Iris pigment epithelial cell (primary cell): ENCODE measurements around the gene UNC50.

Experiments used
- DNase-seq: peaks from one replicate; pipeline ENCODE4 v3.0.0-alpha.2; 2011; ENCODE audit warnings: low read depth

The UNC50 gene

GRCh38 chr2:98608116-98608961 lies at the start of gene UNC50, which contains the start of gene COA5:
Gene UNC50 (plus strand): TSS chr2:98608589. CDS start chr2:98609760, 1,171 bp downstream.
Gene COA5 (minus strand): TSS chr2:98608512. CDS start chr2:98608405, 107 bp downstream.
- DNase-seq: peak; percentile 92

- DNase-seq: no peak
Observed at GRCh38 chr2:98558852-98559530, 49.4 kb upstream of the UNC50 start.

- DNase-seq: peak; percentile 29
Observed at GRCh38 chr2:98559581-98559980, 48.8 kb upstream of the UNC50 start.

- DNase-seq: peak; percentile 97
Observed at GRCh38 chr2:98560256-98560771, 48.1 kb upstream of the UNC50 start.

- DNase-seq: no peak
Observed at GRCh38 chr2:98561018-98561417, 47.4 kb upstream of the UNC50 start.

- DNase-seq: peak; percentile 9
Observed at GRCh38 chr2:98561902-98562695, 46.3 kb upstream of the UNC50 start.

GRCh38 chr2:98563394-98563793 lies 45.0 kb upstream of the UNC50 start:
- no peak for DNase-seq

- DNase-seq: no peak
Observed at GRCh38 chr2:98564541-98565132, 43.8 kb upstream of the UNC50 start.

GRCh38 chr2:98565286-98565860 lies 43.0 kb upstream of the UNC50 start:
- DNase-seq: no peak

- DNase-seq: no peak
Observed at GRCh38 chr2:98565941-98566340, 42.4 kb upstream of the UNC50 start.

GRCh38 chr2:98568161-98568956 lies 40.0 kb upstream of the UNC50 start:
- peak; percentile 30 for DNase-seq

GRCh38 chr2:98569197-98569793 lies 39.1 kb upstream of the UNC50 start:
- DNase-seq: no peak

GRCh38 chr2:98569915-98570314 lies 38.5 kb upstream of the UNC50 start:
- DNase-seq: no peak

GRCh38 chr2:98570356-98570755 lies 38.0 kb upstream of the UNC50 start:
- no peak for DNase-seq

GRCh38 chr2:98571121-98571701 lies 37.2 kb upstream of the UNC50 start:
- DNase-seq: no peak

- no peak for DNase-seq
Observed at GRCh38 chr2:98571796-98572195, 36.6 kb upstream of the UNC50 start.

- no peak for DNase-seq
Observed at GRCh38 chr2:98572211-98572610, 36.2 kb upstream of the UNC50 start.

- no peak for DNase-seq
Observed at GRCh38 chr2:98572676-98573075, 35.7 kb upstream of the UNC50 start.

GRCh38 chr2:98573426-98573825 lies 35.0 kb upstream of the UNC50 start:
- no peak for DNase-seq
